COLO668 (cell line): ENCODE data around the gene SPSB3.
A peak's percentile ranks its signal among the peaks of the same experiment; 100 is the strongest.

Source experiments
- DNase-seq: peaks from one replicate; lab custom pipeline; 2025; ENCODE audit not compliant: unreplicated experiment; lab: John Stamatoyannopoulos, UW

Gene SPSB3

GRCh38 chr16:1775846-1776671, 6.3 kb downstream of the SPSB3 start:
- DNase-seq: no peak

GRCh38 chr16:1775006-1775845, 7.1 kb downstream of the SPSB3 start:
- DNase-seq: no peak

- no peak for DNase-seq
Measured at GRCh38 chr16:1774448-1774780, 8.0 kb downstream of the SPSB3 start.

GRCh38 chr16:1773703-1774447, 8.5 kb downstream of the SPSB3 start:
- DNase-seq: peak; percentile 45

- peak; percentile 93 for DNase-seq
Measured at GRCh38 chr16:1772908-1773702, 9.3 kb downstream of the SPSB3 start, which contains the start of gene MRPS34. MRPS34 (minus strand) TSS chr16:1773134; CDS start chr16:1773119, 15 bp downstream.

- peak; percentile 69 for DNase-seq
Measured at GRCh38 chr16:1772362-1772907, 9.9 kb downstream of the SPSB3 start, which contains the start of gene EME2. EME2 (plus strand) TSS chr16:1772810; CDS start chr16:1773228, 418 bp downstream.

GRCh38 chr16:1771864-1772361, 10.5 kb downstream of the SPSB3 start:
- no peak for DNase-seq

GRCh38 chr16:1771188-1771863, 11.0 kb downstream of the SPSB3 start, which contains the start of gene NME3:
NME3 (minus strand) TSS chr16:1771543; CDS start chr16:1771534, 9 bp downstream.
- DNase-seq: peak; percentile 75

- peak; percentile 93 for DNase-seq
Measured at GRCh38 chr16:1770328-1771187, 11.8 kb downstream of the SPSB3 start.

GRCh38 chr16:1769402-1770300, 12.7 kb downstream of the SPSB3 start:
- no peak for DNase-seq

- DNase-seq: no peak
Measured at GRCh38 chr16:1768767-1769401, 13.5 kb downstream of the SPSB3 start.

- no peak for DNase-seq
Measured at GRCh38 chr16:1768061-1768766, 14.2 kb downstream of the SPSB3 start.

- no peak for DNase-seq
Measured at GRCh38 chr16:1767116-1767994, 15.0 kb downstream of the SPSB3 start.

GRCh38 chr16:1766701-1767100, 15.7 kb downstream of the SPSB3 start:
- DNase-seq: no peak

- DNase-seq: no peak
Measured at GRCh38 chr16:1766231-1766630, 16.1 kb downstream of the SPSB3 start.
